ENCODE results near the gene INSR. TPM values are rescaled to one million over a fixed set of nuclear protein-coding genes. Genes with fewer than 3 reads are reported as not detected.

The INSR gene
- total RNA-seq, 4 donors from 2014 or later: 150 to 420 (median 196) TPM

DNA sequence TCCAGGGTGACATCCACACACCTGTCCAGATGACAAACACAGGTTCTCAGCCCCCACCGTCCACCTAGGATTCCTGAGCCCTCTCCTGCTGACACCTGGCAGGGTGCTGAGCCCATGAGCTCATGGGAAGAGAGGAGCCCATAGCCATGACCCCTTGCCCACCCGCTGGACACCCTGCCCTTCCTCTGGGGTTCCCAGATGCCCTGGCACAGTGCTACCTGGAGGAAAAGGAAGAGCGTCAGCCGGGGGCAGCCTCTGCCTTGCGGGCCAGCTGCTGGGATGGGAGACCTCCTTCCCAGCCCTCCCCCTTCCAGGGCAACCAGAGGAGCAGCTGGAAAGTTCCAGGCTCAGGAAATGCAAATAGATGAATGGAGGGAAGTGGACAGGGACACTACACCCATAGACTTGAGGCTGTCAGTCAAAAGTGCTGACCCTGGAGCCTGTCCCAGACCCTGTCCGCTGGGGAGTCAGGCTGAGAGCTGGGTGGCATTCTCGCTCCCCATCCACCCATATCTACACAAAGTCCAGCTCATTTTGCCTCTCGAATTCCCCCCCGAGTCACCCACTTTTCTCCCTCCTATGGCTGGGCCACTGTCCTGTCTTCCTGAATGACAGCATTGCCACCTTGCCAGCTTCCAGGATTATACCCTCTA is 42.2 kb upstream of the INSR start:
- H3K9me3 ChIP-seq: no peaks in the 10 kb centered on the region
- TF ChIP-seq, protein P1, sequence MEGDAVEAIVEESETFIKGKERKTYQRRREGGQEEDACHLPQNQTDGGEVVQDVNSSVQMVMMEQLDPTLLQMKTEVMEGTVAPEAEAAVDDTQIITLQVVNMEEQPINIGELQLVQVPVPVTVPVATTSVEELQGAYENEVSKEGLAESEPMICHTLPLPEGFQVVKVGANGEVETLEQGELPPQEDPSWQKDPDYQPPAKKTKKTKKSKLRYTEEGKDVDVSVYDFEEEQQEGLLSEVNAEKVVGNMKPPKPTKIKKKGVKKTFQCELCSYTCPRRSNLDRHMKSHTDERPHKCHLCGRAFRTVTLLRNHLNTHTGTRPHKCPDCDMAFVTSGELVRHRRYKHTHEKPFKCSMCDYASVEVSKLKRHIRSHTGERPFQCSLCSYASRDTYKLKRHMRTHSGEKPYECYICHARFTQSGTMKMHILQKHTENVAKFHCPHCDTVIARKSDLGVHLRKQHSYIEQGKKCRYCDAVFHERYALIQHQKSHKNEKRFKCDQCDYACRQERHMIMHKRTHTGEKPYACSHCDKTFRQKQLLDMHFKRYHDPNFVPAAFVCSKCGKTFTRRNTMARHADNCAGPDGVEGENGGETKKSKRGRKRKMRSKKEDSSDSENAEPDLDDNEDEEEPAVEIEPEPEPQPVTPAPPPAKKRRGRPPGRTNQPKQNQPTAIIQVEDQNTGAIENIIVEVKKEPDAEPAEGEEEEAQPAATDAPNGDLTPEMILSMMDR (IDR thresholded peaks at IDR 0.05): no peak
- TF ChIP-seq POLR2A (IDR thresholded peaks at IDR 0.05) (no peak), EP300 (IDR thresholded peaks at IDR 0.05) (no peak)
- WGBS, 2 donors: 79 to 80% methylated on average over 9 of the region's 9 CpGs
- peaks cover 0 to 17% (median 4%) of the 10 kb centered on the region in 4 donors for H3K4me1 ChIP-seq
- H3K27ac ChIP-seq: peak overlapping the region in 1 of 4 donors; percentile 60
- no peaks in the 10 kb centered on the region for H3K36me3 ChIP-seq
- no peak overlapping the region for H3K4me3 ChIP-seq
- DNase-seq (ENCODE audit: low spot score in 2 of 2): no peak
- H3K27me3 ChIP-seq: no peaks in the 10 kb centered on the region

DNA sequence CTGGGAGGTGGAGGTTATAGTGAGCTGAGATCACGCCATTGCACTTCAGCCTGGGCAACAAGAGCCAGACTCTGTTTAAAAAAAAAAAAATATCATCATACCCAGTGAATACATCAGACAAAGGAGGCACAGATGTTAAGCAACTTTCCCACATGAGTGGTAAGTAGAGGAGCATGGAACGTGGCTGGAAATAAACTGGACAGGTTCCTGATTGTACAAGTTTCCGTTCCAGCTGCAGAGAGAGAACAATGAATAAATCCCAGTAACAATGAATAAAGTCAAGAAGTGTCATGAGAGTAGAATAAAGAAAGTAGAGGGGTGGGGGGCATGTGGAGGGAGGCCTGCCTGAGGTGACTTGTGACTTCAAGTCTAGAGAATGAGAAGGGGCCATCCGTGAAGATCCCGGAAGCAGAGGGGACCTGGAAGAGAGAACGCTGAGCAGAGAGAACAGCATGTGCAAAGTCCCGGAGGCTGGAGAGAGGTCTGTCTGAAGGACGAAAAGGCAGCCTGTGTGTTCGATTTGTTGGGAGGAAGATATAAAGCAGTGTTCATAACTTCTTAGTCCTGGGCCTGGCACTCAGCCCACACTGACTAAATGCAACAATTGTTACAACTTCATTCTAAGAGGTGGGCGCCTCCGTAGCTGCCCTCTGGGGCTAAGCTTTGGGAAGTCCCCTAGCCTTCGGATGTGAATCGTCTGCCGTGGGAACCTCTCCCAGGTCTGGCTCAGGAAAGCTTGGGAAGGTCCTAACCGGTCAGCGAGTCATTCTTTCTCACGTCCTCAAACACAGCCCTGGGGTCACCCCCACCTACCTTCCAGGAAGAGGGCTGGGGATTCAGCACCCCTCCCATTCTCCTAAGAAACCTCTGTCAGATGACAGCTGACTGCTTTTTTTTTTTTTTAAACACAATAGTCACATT is 39.2 kb upstream of the INSR start:
- no peak for DNase-seq (ENCODE audit: low spot score in 2 of 2)
- H3K27me3 ChIP-seq: no peaks in the 10 kb centered on the region
- H3K36me3 ChIP-seq: no peaks in the 10 kb centered on the region
- 21 to 26% methylated on average over 17 of the region's 17 CpGs for WGBS, 2 donors
- H3K9me3 ChIP-seq: no peaks in the 10 kb centered on the region
- H3K27ac ChIP-seq: no peak overlapping the region
- H3K4me3 ChIP-seq: no peak overlapping the region
- no peak for TF ChIP-seq EP300 (IDR thresholded peaks at IDR 0.05)
- no peak for TF ChIP-seq POLR2A (IDR thresholded peaks at IDR 0.05)
- TF ChIP-seq, protein P1 (IDR thresholded peaks at IDR 0.05): no peak
- peaks cover 0 to 11% (median 4%) of the 10 kb centered on the region in 4 donors for H3K4me1 ChIP-seq

- H3K36me3 ChIP-seq: no peaks in the 10 kb centered on the region
- no peaks in the 10 kb centered on the region for H3K9me3 ChIP-seq
- TF ChIP-seq EP300 (IDR thresholded peaks at IDR 0.05) (no peak), POLR2A (IDR thresholded peaks at IDR 0.05) (no peak)
- DNase-seq (ENCODE audit: low spot score in 2 of 2): no peak
- peaks cover 0 to 10% (median 2%) of the 10 kb centered on the region in 4 donors for H3K4me1 ChIP-seq
- 92 to 94% methylated on average over 4 of the region's 4 CpGs for WGBS, 2 donors
- no peaks in the 10 kb centered on the region for H3K27me3 ChIP-seq
- no peak overlapping the region for H3K27ac ChIP-seq
- no peak overlapping the region for H3K4me3 ChIP-seq
These were observed 37.2 kb upstream of the INSR start for GRCh38 chr19:7331446-7331845.

DNA sequence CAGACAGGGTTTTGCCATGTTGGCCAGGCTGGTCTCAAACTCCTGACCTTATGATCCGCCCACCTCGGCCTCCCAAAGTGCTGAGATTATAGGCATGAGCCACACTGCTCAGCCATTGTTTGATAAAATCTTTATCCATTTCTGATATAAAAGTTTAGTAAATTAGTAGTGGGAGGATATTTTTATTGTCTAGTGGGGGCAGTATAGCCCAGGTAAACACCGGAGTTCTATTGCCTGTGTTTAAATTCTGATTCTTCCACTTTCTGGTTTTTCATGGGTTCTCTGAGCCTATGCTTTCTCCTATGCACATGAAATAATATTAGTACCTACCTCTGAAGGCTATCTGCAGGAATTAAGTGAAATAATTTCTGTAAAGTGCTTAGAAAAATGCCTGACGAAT is 34.4 kb upstream of the INSR start:
- no peak for DNase-seq (ENCODE audit: low spot score in 2 of 2)
- TF ChIP-seq EP300 (IDR thresholded peaks at IDR 0.05) (no peak), POLR2A (IDR thresholded peaks at IDR 0.05) (no peak)
- TF ChIP-seq, protein P1 (IDR thresholded peaks at IDR 0.05): peak in 1 of 5 experiments; percentile 19
- Histone ChIP-seq H3K36me3 (no peaks in the 10 kb centered on the region), H3K9me3 (peaks cover 0 to 10% (median 0%) of the 10 kb centered on the region in 4 donors), H3K27ac (no peak overlapping the region), H3K4me3 (no peak overlapping the region), H3K4me1 (peaks cover 0 to 7% (median 0%) of the 10 kb centered on the region in 4 donors), H3K27me3 (no peaks in the 10 kb centered on the region)
- WGBS, 2 donors: 93 to 95% methylated on average over 4 of the region's 4 CpGs

DNA sequence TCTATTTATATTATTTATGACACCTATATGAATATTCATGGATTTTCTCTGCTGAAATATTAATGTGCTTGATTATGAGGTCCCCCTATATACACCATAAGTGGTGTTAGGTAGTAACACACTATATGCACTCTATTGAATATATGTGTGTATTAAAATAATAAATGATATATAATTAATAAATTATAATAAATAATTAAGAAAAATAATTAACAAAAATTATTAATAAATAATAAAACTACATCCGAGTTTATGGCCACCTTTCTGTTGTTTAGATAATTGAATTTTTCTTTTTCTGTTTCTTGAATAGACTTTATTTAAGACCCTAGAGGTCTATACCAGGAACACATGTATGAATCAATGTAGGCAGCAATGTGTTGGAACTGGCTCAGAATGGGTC is 33.6 kb upstream of the INSR start:
- no peaks in the 10 kb centered on the region for H3K27me3 ChIP-seq
- H3K36me3 ChIP-seq: no peaks in the 10 kb centered on the region
- no peak for TF ChIP-seq POLR2A (IDR thresholded peaks at IDR 0.05)
- TF ChIP-seq, protein P1 (IDR thresholded peaks at IDR 0.05): no peak
- TF ChIP-seq EP300 (IDR thresholded peaks at IDR 0.05): no peak
- no peak overlapping the region for H3K27ac ChIP-seq
- no peak overlapping the region for H3K4me3 ChIP-seq
- peaks cover 0 to 1% (median 0%) of the 10 kb centered on the region in 4 donors for H3K4me1 ChIP-seq
- WGBS, 2 donors: 75 to 89% methylated on average over 1 of the region's 1 CpG
- peaks cover 0 to 10% (median 0%) of the 10 kb centered on the region in 4 donors for H3K9me3 ChIP-seq
- no peak for DNase-seq (ENCODE audit: low spot score in 2 of 2)
